Stimulated activated CD4-positive, alpha-beta T cell treated with anti-CD3 and anti-CD28 coated beads, Interleukin-2, amount 100 ng/mL, for 24 hours (primary cell): Measurements from ENCODE around the gene FGF19.
A peak's percentile ranks its signal among the peaks of the same experiment; 100 is the strongest.

Source experiments
- DNase-seq, 2 donors: peaks; one replicate each; pipeline ENCODE4 v3.0.0-alpha.2; 2020

FGF19 gene, protein sequence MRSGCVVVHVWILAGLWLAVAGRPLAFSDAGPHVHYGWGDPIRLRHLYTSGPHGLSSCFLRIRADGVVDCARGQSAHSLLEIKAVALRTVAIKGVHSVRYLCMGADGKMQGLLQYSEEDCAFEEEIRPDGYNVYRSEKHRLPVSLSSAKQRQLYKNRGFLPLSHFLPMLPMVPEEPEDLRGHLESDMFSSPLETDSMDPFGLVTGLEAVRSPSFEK

DNA sequence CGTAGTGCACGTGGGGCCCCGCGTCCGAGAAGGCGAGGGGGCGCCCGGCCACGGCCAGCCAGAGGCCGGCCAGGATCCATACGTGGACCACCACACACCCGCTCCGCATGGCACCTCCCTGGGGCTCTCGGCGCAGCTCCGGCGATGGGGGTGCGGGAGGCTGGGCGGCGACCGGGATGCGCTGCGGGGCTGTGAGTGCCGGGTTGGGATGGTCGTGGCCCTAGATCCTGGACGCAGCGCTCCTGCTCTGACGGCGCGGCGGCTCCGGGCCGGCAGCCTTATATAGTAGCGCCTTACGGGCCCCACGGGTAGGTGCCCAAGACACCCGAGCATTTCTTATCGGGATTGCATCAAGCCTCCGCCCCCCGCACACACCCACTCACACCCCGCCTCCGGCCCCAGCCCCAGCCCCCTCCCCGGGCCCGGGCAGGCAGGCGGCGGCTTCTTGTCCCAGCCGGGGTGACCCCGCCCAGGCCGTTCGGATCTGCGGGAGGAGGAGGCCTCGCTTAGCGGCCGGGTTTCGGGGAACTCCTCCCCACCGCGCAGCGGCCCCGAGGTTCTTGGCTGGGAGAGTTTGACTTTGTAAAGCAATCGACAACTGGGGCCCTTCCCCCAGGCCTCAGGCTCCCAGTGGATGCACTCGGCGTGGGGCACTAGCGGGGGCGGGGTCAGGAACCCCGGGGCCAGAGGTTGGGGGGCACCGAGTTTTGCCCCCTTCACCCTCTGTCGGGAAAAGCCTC, at the start of gene FGF19:
TSS of gene FGF19 (minus strand) at position 255 of the 740 bp plus-strand sequence. CDS start at position 109, 146 bp downstream.
- DNase-seq = peak in 1 of 2 donors; percentile 29

DNA sequence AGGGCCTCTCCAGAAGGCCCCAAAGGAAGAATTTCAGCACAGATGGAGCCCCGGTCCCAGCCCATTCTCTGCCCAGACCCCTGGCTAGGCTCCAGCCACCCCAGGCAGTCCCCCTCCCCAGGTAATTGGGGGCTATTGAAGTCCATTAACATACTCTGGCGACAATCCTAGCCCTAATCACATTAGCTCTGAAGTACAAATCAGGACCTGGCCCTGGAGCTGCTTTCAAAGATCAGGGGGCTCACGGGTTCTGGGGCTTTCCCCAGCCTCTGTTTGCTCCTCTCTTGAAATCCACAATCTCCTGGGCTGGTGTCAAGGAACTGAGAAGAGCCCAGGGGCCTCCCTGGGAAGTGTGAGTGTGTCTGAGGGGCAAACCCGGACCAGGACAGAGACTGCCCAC, 49.1 kb upstream of the FGF19 start:
- DNase-seq = no peak

DNA sequence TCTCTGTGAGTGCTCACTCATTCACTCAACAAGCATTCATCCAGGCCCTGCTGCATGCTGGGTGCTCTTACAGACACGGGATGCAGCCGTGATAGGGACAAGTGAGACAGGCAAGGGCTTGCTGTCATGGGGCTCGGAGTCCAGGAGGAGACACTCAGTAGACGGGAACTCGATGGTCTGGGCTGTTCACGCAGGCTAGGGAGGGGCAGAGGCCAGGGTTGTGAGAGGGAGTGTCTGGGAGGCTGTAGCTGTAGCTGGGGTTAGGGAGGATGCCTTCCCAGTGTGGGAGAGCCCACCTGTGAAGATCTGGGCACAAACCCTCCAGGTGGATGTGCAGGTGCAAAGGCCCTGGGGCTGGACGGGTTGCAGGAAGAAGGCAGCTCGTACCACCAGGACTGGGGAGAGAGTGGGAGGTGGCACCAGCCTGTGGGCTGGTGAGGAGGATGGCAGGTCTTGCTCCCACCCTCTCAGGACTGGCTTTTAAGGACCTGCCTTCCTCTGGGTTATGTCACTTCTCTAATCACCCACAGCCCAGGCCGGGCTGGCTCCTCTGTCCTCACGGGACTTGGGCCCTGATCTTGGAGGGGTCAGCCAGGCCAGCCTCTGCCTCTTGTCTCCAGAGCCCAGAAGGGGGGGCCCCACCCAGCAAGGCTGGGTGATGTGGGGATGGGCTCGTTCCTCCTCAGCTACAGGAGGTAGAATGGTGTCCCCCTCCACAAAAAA, 47.2 kb upstream of the FGF19 start:
- no peak for DNase-seq

DNA sequence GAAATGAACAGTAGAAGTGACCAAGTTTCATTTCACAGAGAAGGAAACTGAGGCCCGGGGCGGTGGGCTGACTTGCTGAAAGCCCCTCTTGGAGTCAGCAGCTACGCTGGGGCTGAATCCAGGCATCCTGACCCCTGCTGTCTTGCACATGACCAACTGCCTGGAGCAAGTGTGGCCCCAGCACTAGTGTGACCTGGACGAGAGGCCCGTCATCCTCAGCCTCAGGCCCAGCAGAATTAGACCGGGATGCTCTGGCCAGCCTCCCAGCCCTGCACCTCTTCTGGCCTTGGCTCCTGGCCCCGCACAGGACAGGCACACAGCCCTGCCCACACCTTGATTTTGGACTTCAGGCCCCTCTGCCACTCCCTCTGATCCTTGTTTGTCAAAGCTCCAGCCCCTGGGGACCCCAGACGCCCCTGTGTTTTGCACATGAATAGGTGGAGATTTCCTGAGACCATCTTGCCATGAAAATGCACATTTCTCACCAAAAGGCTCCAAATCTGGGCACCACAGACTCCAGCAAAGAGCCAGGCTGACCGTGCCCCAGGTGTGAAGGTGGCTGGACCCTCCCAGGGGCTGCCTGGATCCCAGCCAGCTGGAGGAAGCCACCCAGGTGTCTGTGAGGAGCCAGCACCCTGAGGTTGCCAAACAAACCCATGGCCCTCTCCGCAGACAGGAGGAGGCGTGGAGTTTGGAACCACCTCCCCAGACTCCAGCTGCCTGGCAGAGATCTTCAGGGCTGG, 46.5 kb upstream of the FGF19 start:
- DNase-seq = no peak

DNA sequence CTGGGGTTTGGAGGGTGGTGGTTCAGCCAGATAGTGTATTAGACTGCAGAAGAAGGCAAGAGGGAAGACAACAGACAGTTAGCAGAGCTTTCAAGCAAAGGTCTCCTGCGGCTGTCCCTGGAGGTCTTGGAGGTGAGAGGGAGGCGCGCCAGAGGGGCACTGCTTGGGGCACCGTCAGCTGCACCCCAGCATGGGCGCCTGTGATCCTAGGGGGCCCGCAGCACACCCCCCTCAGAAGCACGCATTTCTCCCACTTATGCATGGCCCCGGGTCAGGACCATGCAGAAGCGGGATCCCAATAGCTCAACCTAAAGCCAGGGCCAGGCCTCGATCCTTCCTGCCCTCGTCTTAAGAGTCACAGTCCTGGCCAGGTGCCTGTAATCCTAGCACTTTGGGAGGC, 44.8 kb upstream of the FGF19 start:
- no peak for DNase-seq

DNA sequence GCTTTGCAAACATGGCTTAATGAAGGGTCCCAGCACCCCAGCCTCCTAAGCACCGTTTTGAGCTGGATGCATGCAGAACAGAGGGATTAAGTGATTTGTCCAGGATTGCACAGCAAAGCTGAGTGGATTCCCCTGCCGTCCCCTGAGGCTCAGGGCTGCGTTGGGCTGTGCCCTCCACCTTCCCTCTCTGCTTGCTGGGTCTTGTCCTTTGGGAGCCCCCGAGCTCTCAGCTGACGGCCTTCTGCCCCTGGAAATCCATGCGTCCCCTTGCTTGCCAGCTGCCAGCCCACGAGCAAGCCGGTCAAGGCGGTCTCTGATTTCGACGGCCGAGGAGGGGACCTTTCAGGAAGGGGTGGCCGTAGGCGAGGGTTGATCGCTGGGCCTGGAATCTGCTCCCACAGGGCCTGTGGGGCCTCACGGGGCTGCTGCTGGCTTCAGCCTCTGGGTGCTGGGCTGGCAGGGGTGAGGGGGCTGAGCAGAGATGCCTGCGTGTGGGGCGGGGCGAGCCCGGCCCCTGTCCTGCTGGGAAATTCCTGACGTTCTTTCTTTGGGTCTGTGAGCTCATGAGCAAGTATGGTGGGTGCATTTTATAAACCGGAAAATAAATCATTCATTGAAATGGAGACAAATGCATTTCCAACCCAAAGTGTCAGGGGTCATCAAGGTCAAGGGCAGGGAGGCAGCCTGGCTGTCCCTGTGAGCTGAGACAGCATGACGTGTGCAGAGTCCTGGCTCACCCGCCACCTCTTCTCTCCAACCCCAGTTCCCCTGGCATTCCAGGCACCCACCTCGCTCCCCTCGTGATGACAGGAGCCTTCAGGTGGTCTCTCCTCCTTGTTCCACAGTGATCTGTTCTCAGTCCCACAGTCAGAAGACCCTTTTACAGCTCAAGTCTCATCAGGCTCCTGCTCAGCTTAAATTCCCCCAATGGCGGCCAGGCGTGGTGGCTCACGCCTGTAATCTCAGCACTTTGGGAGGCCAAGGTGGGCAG, 43.2 kb upstream of the FGF19 start:
- no peak for DNase-seq

DNA sequence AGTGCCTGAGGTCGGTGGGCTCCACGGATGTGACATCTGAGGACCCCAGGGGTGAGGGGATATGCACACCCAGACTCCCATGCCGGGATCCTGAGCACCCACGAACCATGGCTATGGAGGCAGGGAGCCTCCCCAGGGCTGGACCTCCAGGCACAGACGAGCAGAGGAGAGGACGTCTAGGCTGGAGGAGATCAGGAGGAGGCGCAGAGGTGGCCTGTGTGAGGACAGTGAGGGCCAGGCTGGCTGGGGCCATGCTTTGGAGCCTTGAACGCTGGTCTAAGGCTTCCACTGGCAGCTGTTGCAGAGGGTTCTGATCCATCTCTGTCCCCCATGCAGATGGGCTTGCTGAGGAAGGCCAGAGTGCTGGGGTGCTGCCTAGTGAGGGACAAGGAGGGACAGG, 42.3 kb upstream of the FGF19 start:
- DNase-seq = no peak

DNA sequence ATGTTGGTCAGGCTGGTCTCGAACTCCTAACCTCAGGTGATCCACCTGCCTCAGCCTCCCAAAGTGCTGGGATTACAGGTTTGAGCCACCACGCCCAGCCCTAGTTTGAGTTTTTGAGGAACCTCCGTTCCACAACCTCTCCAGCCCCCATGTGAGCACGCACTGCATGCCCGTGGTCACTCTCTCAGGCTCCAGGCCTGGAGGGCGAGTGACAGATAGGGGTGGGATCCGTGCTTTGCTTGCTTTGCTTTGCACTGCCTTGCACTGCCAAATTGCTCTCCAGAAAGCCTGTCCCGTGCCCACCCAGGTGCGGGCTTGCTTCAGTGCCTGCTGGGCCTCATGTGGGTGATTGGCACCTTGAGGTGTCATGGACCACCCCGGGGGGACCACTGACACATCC, 41.4 kb upstream of the FGF19 start:
- DNase-seq = no peak

DNA sequence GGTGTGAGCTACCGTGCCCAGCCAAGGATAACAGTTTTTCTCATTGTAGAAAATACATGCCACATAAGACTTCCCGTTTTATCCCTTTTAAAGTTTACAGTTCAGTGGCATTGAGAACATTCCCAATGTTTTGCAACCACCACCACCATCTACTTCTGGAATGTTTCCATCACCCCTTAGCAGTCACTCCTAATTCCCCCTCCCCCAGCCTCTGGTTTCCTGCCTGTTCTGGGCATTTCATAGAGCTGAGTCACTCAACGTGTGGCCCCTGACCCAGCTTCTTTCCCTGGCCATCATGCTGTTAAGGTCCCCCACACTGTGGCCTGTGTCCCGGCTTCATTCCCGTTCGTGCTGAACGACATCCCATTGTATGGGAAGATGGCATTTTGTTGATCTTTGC, 40.6 kb upstream of the FGF19 start:
- DNase-seq = no peak

DNA sequence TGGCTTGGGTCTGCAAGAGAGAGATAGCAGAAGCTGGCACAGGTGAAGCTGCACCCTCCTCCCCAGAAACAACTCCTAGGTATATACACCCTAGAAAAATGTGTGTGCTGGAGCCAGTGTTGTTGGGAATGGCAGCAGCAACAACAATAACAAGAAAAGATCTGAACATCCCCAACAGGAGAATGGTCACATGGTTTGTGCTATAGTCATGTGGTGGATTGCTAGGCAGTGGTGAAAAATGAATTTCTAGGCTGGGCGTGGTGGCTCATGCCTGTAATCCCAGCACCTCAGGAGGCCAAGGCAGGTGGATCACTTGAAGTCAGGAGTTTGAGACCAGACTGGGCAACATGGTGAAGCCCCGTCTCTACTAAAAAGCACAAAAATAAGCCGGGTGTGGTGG, 31.0 kb upstream of the FGF19 start:
- DNase-seq = no peak

DNA sequence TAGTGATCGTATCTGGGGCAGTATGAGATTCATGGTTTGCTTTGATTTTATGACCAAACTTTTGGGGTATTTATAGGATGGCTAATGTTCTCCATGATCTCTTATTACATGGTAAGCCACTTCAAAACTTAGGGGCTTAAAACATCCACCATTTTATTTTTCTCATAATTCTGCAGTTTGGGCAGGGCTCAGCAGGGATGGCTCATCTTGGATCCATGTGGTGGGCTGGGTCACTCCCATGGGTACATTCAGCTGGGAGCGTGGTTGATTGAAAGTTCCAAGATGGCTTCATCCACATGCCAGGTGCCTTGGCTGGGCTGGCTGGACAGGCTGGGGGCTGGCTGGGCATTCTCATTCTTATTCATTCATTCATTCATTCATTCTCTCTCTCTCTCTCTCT, 30.5 kb upstream of the FGF19 start:
- DNase-seq = no peak

DNA sequence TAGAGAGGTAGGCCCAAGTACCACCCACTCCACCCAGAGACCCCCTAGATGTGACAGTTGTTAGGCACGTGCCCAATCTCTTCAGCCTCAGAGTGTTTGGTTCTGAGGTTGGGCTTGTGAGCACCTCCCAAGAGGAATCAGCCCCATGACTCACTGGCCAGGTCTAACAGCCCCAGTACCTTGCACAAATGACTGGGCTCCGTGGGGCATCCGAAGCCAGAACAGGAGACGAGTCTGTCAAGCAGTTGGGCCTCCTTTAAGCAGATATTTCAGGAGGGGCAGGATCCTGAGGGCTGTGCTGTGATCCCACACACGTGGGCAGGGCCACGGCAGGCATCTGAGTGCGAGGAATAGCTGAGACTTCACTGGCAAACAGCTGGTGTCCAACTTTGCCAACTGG, 29.1 kb upstream of the FGF19 start:
- no peak for DNase-seq

DNA sequence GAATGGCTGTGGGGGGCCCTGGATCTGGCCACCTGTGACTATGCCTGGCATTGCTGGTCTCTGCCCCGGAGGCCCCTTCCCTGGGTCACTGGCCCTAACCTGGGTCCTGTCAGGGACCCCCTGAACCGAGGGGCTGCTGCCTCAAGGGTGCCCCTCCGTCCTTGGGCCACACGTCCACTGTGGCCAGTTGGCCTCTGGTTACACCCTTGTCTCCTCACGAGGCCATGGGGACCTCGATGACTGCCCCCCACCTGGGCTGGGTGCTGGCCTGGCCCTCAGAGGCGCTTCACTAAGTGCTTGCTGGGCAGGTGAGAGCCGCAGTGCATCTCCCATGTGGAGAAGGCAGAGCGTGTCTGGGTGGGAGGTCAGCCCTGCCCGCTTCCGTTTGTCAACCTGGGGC, 27.3 kb upstream of the FGF19 start:
- DNase-seq = no peak

DNA sequence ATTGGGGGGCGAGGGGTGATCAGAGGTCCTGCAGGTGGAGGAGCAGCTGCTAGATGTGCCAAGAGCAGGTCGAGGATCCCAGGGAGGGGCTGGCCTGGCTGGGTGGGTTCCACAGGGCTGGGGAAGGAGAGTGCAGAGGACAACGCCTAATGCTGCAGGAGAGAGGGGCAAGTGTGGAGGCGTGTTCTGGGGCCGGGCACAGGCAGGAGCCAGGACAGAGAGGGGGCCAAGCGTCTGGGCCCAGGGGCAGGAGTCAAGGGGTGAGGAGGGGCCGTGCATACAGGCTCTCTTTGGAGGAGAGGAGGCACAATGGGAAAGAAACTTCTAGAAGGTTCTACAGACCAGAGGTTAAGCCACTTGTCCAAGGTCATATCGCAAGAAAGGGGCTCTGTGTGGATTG, 26.7 kb upstream of the FGF19 start:
- DNase-seq = no peak

DNA sequence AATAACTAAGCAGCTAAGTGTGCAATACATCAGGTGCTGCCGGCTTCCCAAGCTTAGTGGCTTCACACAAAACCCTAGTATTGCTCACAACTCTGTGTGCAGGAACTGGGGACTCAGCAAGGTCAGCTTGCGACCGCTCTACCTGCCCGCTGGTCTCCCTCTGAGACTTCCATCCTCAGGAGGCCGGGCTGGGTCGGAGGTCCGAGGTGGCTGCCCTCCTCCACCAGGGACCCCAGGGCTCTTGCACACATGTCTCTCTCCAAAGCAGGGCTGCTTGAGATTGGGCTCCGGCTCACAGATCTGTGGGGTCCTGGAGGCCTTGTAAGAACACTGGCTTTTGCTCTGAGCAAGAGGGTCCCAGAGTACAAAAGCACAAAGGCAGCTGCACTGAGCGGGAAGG, 25.4 kb upstream of the FGF19 start:
- DNase-seq = no peak

DNA sequence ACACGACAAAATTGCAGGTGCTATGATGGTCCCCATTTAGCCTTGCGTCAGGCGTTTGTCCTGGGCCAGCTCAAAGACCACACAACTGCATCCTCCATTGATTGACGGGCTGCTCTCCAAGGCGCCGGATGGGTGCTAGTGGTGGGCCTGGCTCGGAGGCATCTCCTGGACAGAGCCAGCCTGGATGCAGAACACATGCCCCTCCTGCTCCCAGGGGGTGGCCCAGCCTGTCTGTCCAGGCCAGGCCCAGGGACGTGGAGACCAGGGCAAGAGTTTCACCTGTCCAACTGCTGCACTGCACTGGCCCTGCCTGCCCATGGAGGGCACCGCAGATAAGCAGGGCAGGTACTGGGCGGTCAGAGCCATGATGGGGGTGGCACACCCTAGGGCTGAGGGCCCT, 23.4 kb upstream of the FGF19 start:
- no peak for DNase-seq

DNA sequence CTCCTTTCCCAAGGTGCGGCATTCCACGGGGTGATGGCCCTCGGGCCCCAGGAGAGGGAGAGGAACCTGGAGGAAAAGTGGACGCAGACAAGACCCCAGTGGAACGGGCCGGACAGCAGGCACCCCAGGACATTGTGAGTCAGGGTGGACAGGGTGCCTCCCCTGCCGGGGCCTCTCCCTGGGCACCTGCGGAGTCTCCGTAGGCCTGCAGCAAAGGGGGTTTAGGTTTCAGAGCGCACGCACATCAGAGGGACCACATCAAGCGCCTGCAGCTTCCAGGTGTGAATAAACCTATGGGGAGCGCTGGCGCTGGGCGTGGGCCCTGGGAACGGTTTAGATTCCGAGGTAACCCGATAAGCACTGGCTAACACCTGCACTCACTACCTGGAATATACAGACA, 22.7 kb upstream of the FGF19 start:
- no peak for DNase-seq

DNA sequence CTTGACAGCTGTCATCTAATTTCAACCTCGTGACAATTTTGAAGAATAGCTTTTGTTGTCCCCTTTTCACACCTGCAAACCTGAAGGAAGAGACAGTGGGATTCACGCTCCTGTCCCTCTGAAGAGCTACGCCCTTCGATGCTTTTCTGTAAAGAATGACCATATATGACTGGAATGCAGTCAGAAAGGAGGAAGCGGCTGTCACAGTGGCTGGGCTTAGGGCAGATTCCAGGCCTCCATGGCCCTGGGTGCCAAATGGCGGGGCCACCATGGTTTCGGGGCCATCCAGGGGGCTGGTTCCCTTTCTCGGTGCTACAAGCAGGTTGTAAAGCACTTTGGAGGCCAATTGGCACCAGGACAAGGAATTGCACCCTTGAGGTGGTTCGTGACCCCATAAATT, 22.2 kb upstream of the FGF19 start:
- no peak for DNase-seq

DNA sequence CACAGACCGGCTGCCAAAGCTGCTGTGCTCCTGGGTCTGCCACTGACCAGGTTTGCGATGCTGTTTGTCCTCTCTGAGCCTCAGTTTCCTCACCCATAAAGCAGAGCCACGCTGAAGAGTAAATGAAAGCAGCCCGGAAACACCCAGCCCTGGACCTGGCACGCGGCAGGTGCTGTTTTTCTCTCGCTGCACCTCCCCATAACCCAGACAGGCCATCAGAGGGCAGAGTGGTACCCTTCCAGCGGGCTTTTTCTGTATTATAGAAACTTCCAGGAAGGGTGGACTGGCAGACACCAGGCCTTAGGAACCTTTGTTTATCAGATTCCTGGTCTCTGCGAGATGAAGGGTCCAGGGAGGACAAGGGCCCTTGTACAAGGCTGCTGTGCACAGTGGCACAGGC, 17.9 kb upstream of the FGF19 start:
- no peak for DNase-seq

DNA sequence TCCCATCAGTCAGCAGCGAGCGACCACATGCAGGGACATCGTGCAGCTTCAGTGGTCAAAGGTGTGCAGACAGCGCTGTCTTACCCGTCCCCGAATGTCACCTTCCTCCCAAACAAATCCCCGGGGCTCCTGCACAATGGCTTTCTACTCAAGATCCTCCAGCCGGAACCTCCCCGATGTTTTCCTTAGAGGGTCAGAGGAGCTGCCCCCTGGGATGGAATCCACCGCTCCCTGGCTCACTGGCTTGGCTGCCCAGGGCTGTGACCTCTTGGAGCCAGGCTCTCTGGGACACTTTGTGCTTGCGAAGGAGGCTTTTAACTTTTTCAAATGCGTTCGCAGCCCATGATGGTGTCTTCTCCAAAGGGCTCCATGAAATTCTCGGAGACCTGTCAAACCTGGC, 17.3 kb upstream of the FGF19 start:
- no peak for DNase-seq

DNA sequence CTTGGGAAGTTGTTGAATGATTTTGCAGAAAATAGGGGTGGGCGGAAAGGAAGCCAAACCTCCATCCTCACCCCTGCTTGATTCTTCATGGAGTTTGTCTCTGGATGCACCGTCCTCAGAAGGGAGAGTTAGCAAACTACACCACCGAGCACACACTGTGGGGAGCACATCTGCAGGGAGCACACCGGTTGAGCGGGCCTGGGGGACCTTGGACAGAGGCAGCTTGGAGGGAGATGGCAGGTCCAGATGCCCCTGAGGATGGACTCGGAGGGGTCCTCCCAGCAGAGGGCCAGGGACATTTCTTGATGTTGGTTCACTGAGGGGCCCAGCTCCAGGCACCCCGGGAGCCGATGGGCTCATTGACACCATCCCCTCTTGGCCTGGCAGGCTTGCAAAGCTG, 15.1 kb upstream of the FGF19 start:
- no peak for DNase-seq

DNA sequence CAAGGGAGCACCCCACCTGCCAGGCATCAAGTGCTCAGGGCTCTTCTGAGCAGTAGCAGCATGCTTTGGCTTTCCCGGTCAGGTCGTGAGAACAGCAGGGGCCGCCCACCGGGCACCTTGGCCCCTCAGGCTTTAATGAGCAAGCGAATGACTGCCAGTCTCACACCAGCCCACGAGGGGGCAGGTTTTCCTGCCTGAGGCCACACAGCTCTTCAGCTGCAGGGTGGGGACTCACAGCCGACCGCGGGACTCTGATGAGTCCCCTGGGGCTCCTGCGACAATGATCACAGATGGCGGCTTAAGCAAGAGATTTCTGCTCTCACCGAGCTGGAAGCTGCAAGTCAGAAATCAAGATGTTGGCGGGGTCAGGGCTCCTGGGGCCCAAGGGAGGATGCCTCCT, 14.3 kb upstream of the FGF19 start:
- peak in 1 of 2 donors; percentile 33 for DNase-seq
